ENCODE results near the gene CYP26B1.

DNA sequence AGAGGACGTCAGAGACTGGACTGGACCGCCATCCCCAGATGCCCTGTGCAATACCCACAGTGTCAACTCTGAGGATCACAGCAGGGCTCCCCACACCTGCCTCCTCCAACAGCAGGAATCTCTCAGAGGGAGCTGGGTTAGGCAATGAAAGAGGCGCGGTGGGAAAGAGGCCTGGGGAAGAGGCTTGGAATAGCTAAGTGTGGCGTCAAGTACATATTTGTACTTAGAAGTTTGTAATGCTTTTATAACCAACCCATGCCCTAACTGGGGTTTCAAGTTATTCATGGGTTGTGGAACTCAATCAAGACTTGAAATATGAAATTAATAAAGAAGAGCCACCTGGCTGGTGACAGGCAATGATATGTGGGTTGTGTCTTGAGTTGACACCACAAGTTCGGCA is 28.7 kb downstream of the CYP26B1 start:
- TF ChIP-seq, protein P1, sequence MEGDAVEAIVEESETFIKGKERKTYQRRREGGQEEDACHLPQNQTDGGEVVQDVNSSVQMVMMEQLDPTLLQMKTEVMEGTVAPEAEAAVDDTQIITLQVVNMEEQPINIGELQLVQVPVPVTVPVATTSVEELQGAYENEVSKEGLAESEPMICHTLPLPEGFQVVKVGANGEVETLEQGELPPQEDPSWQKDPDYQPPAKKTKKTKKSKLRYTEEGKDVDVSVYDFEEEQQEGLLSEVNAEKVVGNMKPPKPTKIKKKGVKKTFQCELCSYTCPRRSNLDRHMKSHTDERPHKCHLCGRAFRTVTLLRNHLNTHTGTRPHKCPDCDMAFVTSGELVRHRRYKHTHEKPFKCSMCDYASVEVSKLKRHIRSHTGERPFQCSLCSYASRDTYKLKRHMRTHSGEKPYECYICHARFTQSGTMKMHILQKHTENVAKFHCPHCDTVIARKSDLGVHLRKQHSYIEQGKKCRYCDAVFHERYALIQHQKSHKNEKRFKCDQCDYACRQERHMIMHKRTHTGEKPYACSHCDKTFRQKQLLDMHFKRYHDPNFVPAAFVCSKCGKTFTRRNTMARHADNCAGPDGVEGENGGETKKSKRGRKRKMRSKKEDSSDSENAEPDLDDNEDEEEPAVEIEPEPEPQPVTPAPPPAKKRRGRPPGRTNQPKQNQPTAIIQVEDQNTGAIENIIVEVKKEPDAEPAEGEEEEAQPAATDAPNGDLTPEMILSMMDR (IDR thresholded peaks at IDR 0.05) = no peak
- TF ChIP-seq POLR2A (IDR thresholded peaks at IDR 0.05) = no peak

Measured in heart left ventricle (tissue), 13 donors.